GM23248 (cell line): ENCODE measurements around the gene USP2.

Experiments
- EZH2 ChIP-seq: fragments of 200-600 bp; sonication (generic); IDR thresholded peaks from 2 replicates; pipeline ENCODE4 v1.6.1; 2018; ENCODE audit warnings: antibody characterized with exemption, mild to moderate bottlenecking; ENCODE audit not compliant: insufficient read depth, poor library complexity, severe bottlenecking
- EZH2phosphoT487 ChIP-seq: fragments of 200-600 bp; sonication (generic); IDR thresholded peaks from 2 replicates; pipeline ENCODE4 v1.6.1; 2018; ENCODE audit warnings: antibody characterized with exemption, moderate library complexity, mild to moderate bottlenecking, low read depth; ENCODE audit not compliant: insufficient read depth

DNA sequence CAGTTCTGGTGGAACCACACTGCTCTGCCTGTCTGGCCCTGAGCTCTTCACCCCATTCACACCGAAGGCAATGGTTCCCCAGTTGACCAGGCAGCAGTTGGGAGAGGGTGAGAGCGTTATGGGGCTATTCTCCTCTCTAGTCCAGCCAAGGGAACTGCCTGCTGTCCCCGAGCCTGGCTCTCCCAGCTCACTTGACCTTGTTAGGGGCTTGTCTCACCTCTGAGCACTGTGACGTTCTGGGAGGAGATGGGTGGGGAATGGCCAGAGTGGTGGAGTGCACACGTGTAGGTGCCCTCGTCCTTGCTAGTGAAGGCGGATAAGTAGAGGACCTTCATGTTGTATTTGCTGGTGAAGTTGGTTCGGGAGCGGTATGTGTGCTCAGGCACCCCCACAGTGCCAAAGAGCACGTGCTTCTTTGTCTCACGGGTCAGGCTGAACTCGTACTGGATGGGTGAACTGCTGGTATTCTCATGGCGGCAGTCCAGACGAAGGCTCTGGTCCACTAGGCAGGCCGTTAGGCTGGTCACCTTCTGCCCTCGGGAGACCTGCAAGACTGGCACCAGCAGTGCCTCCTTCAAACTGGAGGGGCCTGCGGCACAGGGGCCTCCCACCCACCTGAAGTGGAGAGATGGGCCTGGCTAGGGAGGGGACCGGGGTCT is 38.5 kb upstream of the USP2 start:
- no peak for TF ChIP-seq EZH2phosphoT487
- no peak for TF ChIP-seq EZH2
